ENCODE measurements around the gene SLC17A9.
"Not testable (repeated sequence)": the region's sequence is repeated elsewhere in the genome, so short reads cannot be mapped to it uniquely, and the experiment has no call there.

SLC17A9 gene

DNA sequence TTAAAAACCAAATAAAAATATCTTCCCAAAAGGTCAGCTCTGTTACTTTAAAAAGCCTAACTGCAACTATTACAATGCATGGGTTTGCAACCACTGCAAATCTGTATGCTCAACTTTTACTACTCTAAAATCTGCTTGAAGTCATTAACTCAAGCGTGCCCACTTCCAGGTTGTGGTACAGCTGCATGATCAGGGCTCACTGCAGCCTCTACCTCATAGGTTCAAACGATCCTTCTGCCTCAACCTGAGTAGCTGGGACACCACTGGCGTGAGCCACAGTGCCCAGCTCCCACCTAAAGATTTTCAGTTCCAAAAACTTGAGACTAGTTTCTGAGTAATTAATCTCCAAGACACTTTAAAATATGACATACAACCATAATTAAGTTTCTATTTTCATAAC, 34.4 kb upstream of the SLC17A9 start:
- Histone ChIP-seq H3K4me3 (no peak overlapping the region), H4K20me1 (peaks cover 98 to 100% (median 100%) of the 10 kb centered on the region in 11 experiments), H3K4me2 (peak overlapping the region; percentile 70 to 85 (median 79)), H3K27ac (peak overlapping the region in 4 of 11 experiments; percentile 1 to 31 (median 6); a peak in 2 of 22 replicates), H3K27me3 (no peaks in the 10 kb centered on the region), H3K36me3 (peaks cover 11 to 24% (median 14%) of the 10 kb centered on the region in 11 experiments), H3K4me1 (peaks cover 79 to 92% (median 89%) of the 10 kb centered on the region in 10 experiments), H3K9me3 (replicated peaks in 1 of 11) (no peaks in the 10 kb centered on the region), H3K9ac (peak overlapping the region in 7 of 11 experiments; percentile 2 to 42 (median 11); a peak in 6 of 22 replicates)
- no peak for TF ChIP-seq Cebpa-rat (IDR thresholded peaks at IDR 0.05)

DNA sequence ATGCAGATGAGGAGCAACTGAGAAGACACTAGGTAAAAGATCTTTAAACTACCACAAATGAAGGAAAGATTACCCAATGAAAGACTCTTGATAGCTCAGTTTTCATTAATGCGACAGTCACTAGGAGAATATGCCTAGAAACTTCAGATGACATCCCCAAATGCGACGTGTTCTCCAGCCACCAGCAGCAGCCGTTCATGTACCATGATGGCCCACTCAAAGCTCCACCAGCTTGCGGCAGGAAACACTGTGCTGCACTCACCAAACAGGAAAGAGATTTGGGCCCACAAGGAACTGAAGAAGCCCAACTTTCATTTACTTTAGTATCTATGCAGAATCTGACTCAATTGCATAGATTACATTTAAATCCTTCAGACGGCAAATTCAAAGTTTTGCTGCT, 33.7 kb upstream of the SLC17A9 start:
- TF ChIP-seq Cebpa-rat (IDR thresholded peaks at IDR 0.05) = no peak
- H3K4me1 ChIP-seq = peaks cover 86 to 96% (median 95%) of the 10 kb centered on the region in 10 experiments
- H3K27me3 ChIP-seq = no peaks in the 10 kb centered on the region
- H4K20me1 ChIP-seq = peaks cover 98 to 100% (median 100%) of the 10 kb centered on the region in 11 experiments
- H3K9ac ChIP-seq = peak overlapping the region in 4 of 11 experiments; percentile 11 to 42 (median 18); a peak in 6 of 22 replicates
- H3K36me3 ChIP-seq = peaks cover 4 to 18% (median 7%) of the 10 kb centered on the region in 11 experiments; a peak in 16 of 22 replicates
- no peaks in the 10 kb centered on the region for H3K9me3 ChIP-seq (replicated peaks in 1 of 11)
- H3K4me2 ChIP-seq = peak overlapping the region; percentile 70 to 85 (median 79)
- H3K27ac ChIP-seq = peak overlapping the region in 4 of 11 experiments; percentile 1 to 31 (median 18); a peak in 3 of 22 replicates
- H3K4me3 ChIP-seq = no peak overlapping the region

DNA sequence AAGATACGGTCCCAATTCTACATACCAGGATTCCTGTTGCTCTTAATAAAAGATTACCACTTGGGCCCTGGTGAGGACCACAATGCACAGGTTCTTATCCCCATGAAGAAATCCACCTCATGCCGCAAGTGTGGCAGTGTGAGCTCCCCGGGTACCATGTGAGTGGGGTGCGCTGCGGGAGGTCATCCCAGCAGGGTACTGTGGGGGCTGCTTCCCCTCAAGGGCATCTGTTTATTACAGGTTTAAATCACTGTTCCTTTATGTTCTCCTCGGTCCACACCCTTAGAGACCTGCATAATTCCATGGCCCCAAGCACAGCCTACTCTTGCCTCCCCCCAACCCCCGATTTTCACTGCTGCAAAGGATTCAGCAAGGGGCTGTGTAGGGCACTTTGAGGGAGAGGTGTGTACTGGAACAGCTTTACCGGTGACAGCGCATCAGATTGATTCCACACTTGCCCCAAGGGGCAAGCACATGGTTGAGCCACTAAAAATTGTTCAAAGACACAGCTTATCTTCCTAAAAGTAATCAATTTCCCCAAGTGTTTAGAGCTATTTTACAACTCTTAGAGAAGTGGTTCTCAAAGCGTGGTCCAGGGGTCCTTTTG, 32.4 kb upstream of the SLC17A9 start:
- H4K20me1 ChIP-seq = peaks cover 98 to 100% (median 100%) of the 10 kb centered on the region in 11 experiments
- peak overlapping the region in 3 of 11 experiments; percentile 10 to 31 (median 13); a peak in 2 of 22 replicates for H3K27ac ChIP-seq
- H3K4me1 ChIP-seq = peaks cover 91 to 96% (median 96%) of the 10 kb centered on the region in 10 experiments

DNA sequence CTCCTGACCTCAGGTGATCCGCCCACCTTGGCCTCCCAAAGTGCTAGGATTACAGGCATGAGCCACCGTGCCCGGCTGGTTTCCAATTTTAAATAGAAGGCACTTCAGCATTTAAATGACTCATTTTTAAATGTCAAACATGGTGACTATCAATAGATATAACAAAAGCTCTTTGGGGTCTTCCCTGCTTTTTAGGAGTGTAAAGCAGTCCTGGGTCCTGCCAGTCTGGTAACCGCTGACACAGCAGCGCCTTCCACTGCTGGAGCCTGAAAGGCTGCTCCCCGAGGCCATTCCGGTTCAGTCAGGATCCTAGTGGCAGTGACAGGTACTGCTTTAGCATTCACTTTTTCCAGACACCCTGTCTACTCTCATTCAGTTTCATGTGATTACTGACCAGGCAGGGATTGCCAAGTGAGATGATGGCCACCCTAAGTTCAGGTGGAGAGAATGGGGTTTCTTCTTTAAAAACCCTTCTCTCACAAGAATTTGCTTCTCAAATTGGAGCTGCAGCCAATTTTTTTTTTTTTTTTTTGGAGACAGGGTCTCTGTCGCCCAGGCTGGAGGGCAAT, 31.3 kb upstream of the SLC17A9 start:
- Histone ChIP-seq H3K27ac (no peak overlapping the region), H3K27me3 (no peaks in the 10 kb centered on the region), H3K9me3 (replicated peaks in 1 of 11) (no peaks in the 10 kb centered on the region), H3K4me3 (no peak overlapping the region), H4K20me1 (peaks cover 92 to 98% (median 96%) of the 10 kb centered on the region in 11 experiments), H3K9ac (no peak overlapping the region), H3K4me1 (peaks cover 83 to 88% (median 87%) of the 10 kb centered on the region in 10 experiments), H3K36me3 (peaks cover 0 to 10% (median 0%) of the 10 kb centered on the region in 11 experiments; a peak in 3 of 22 replicates), H3K4me2 (peak overlapping the region; percentile 7 to 85 (median 78); a peak in 18 of 22 replicates)
- no peak for TF ChIP-seq Cebpa-rat (IDR thresholded peaks at IDR 0.05)

More for the DNA sequence above, 32.4 kb upstream of the SLC17A9 start:
- TF ChIP-seq Cebpa-rat (IDR thresholded peaks at IDR 0.05) = no peak
- H3K9ac ChIP-seq = peak overlapping the region in 4 of 11 experiments; percentile 14 to 55 (median 24); a peak in 5 of 22 replicates
- H3K4me3 ChIP-seq = no peak overlapping the region
- peak overlapping the region; percentile 70 to 85 (median 79) for H3K4me2 ChIP-seq
- peaks cover 0 to 10% (median 0%) of the 10 kb centered on the region in 11 experiments; a peak in 3 of 22 replicates for H3K36me3 ChIP-seq
- H3K9me3 ChIP-seq (replicated peaks in 1 of 11) = no peaks in the 10 kb centered on the region
- no peaks in the 10 kb centered on the region for H3K27me3 ChIP-seq

DNA sequence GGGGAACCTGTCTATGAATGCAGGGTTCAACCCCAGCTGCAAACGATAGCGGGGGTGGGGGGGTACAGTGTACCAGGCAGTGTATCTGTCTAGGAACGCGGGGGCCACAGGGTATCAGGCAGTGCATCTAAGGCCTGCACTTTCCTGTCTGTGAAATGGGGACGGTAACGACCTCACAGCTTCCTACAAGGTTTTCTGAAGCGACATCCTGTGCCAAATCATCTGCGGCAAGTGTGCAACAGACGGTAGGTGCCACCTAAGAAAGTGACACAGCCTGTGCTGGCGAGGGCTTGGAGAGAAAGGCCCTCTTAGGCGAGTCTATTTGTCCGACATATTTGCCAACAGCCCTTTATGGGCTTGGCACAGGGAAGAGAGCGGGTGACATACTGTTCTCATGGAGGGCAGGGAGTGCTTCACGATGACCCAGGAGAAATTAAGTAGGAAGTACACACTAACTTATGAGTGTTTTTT, 30.0 kb upstream of the SLC17A9 start:
- H3K9ac ChIP-seq = peak overlapping the region in 4 of 11 experiments; percentile 1 to 42 (median 28); a peak in 6 of 22 replicates
- peak overlapping the region in 1 of 11 experiments; percentile 1; a peak in 1 of 22 replicates for H3K27ac ChIP-seq
- H3K27me3 ChIP-seq = no peaks in the 10 kb centered on the region
- TF ChIP-seq Cebpa-rat (IDR thresholded peaks at IDR 0.05) = no peak
- H3K36me3 ChIP-seq = peaks cover 0 to 7% (median 0%) of the 10 kb centered on the region in 11 experiments; a peak in 5 of 22 replicates
- H3K9me3 ChIP-seq (replicated peaks in 1 of 11) = no peaks in the 10 kb centered on the region
- H3K4me2 ChIP-seq = peak overlapping the region; percentile 48 to 98 (median 93); a peak in 21 of 22 replicates
- H4K20me1 ChIP-seq = peaks cover 83 to 95% (median 93%) of the 10 kb centered on the region in 11 experiments
- H3K4me3 ChIP-seq = no peak overlapping the region
- peaks cover 79 to 86% (median 83%) of the 10 kb centered on the region in 10 experiments for H3K4me1 ChIP-seq

DNA sequence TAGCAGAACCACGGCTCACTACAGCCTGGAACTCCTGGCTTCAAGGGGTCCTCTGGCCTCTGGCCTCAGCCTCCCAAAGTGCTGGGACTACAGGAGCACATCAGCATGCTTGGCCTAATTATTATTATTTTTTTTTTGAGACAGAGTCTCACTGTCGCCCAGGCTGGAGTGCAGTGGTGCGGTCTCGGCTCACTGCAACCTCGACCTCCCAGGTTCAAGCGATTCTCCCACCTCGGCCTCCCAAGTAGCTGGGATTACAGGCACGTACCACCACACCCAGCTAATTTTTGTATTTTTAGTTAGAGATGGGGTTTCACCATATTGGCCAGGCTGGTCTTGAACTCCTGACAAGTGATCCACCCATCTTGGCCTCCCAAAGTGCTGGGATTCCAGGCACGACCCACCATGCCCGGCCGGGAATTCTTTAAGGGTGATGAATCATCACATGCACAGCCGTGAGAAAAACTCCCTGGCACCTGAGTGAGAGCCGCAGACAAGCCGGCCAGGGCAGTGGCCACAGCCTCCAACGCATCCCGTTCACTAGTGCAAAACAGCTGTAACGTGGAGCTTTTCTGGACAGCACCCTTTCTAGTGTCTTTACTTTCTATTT, 29.3 kb upstream of the SLC17A9 start:
- H3K4me3 ChIP-seq; H3K9me3 ChIP-seq (replicated peaks in 1 of 11); H3K27me3 ChIP-seq: not testable (repeated sequence)
- Histone ChIP-seq H3K36me3 (peaks cover 0 to 11% (median 0%) of the 10 kb centered on the region in 11 experiments; a peak in 4 of 22 replicates), H3K4me2 (peak overlapping the region; percentile 48 to 98 (median 93)), H3K9ac (peak overlapping the region in 4 of 11 experiments; percentile 1 to 95 (median 40); a peak in 6 of 22 replicates), H3K27ac (0 out of 22 replicates have a peak overlapping the region, but pooled peaks of 1 of the 11 experiments have one; percentile 1), H3K4me1 (peaks cover 79 to 86% (median 83%) of the 10 kb centered on the region in 10 experiments), H4K20me1 (peaks cover 83 to 95% (median 93%) of the 10 kb centered on the region in 11 experiments)

DNA sequence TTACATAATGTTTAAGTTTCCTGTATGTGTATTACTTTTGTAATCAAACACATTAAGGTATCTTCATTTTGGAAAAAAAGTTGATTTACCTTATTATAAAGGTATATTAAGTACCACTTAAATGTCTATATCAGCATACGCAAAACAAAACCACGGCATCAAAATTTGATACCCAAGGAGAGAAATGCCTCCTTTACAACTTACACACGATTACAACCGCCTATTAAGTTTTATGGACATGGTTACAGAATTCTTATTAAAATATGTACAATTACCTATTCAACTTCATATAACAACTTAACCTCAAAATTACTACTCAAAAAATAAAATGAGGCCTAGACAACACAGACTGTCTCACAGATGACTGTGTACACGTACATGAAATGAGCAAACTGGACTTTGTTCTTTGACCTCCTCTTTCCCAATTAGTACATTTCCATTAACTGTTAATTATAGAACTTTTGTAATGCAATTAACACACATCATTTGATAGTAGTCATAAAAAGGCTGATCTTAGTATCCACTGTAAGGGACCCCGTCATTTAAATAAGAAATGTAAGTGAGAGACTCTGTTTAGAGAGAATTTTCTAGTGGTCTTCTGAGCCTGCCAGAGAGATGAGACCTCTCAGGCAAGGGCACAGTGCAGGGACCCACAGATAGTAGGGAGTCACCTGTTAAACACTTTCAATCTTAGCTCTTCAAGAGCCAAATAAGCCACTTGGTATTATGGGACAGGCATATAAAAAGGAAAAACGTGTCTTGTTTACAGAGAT, 28.7 kb upstream of the SLC17A9 start:
- no peak for TF ChIP-seq Cebpa-rat (IDR thresholded peaks at IDR 0.05)
- peaks cover 0 to 11% (median 0%) of the 10 kb centered on the region in 11 experiments; a peak in 4 of 22 replicates for H3K36me3 ChIP-seq
- H4K20me1 ChIP-seq = peaks cover 78 to 95% (median 92%) of the 10 kb centered on the region in 11 experiments
- H3K4me3 ChIP-seq = peak overlapping the region; percentile 66 to 98 (median 92); a peak in 13 of 20 replicates
- no peaks in the 10 kb centered on the region for H3K27me3 ChIP-seq
- H3K4me1 ChIP-seq = peaks cover 74 to 86% (median 82%) of the 10 kb centered on the region in 10 experiments
- H3K9ac ChIP-seq = peak overlapping the region; percentile 92 to 98 (median 97); a peak in 20 of 22 replicates
- H3K9me3 ChIP-seq (replicated peaks in 1 of 11) = no peaks in the 10 kb centered on the region
- H3K27ac ChIP-seq = peak overlapping the region in 5 of 11 experiments; percentile 10 to 96 (median 89); a peak in 3 of 22 replicates
- H3K4me2 ChIP-seq = peak overlapping the region; percentile 89 to 99 (median 93)
